Tibial nerve (tissue), 4 donors: ENCODE measurements around the gene ZNF697. TPM values are rescaled to one million over a fixed set of nuclear protein-coding genes. Genes with fewer than 3 reads are reported as not detected.

Experiments used
- DNase-seq, 2 donors: peaks; one replicate each; pipeline ENCODE4 v3.0.0-alpha.2; 2019; ENCODE audit warnings: low spot score in 2 of 2
- H3K27ac ChIP-seq, 4 donors: fragments of 200-600 bp; sonication (generic) in 3 of 4; one replicate each; pipeline ENCODE4 v1.5.1; 2017 to 2019; ENCODE audit warnings: mild to moderate bottlenecking in 1 of 4
- H3K27me3 ChIP-seq, 2 donors: fragments of 200-600 bp; sonication (generic) in 1 of 2; one replicate each; pipeline versions ENCODE4 v1.5.1 to v1.6.0; 2017 to 2019
- H3K36me3 ChIP-seq, 3 donors: fragments of 200-600 bp; sonication (generic); one replicate each; pipeline ENCODE4 v1.5.1; 2018 to 2019
- H3K4me1 ChIP-seq, 4 donors: fragments of 200-600 bp; sonication (generic) in 3 of 4; one replicate each; pipeline ENCODE4 v1.5.1; 2017 to 2019
- H3K4me3 ChIP-seq, 4 donors: fragments of 200-600 bp; sonication (generic) in 3 of 4; one replicate each; pipeline ENCODE4 v1.5.1; 2017 to 2019; ENCODE audit warnings: mild to moderate bottlenecking in 1 of 4, moderate library complexity in 1 of 4
- H3K9me3 ChIP-seq, 4 donors: fragments of 200-600 bp; sonication (generic) in 3 of 4; one replicate each; pipeline ENCODE4 v1.5.1; 2017 to 2019
- CTCF ChIP-seq, 5 experiments: fragments of 200-600 bp in 3 of 5; fragments of 450-650 bp in 2 of 5; sonication (generic) in 3 of 5; IDR thresholded peaks; one replicate each; pipeline ENCODE4 v1.5.1; 2016 to 2019; ENCODE audit warnings: antibody characterized with exemption in 5 of 5, mild to moderate bottlenecking in 3 of 5, moderate library complexity in 2 of 5
- EP300 ChIP-seq, 2 donors: sonication (generic); formaldehyde crosslinking; IDR thresholded peaks; one replicate each; pipeline ENCODE4 v1.6.1; 2017; ENCODE audit warnings: antibody characterized with exemption in 2 of 2, mild to moderate bottlenecking in 1 of 2
- POLR2A ChIP-seq, 2 donors: fragments of 450-650 bp; IDR thresholded peaks; one replicate each; pipeline ENCODE4 v1.6.1; 2017; ENCODE audit warnings: antibody characterized with exemption in 2 of 2, mild to moderate bottlenecking in 2 of 2, moderate library complexity in 2 of 2
- WGBS, 2 donors: methylation state at CpG; one replicate each; pipeline ENCODE4 v1.1.5; 2018; 5-methylcytosine and 5-hydroxymethylcytosine counted together
- total RNA-seq, 4 donors: library from RNA; depleted of rRNA; stranded (reverse); fragments of >200 nt; gene quantifications; one replicate each; pipeline ENCODE4 v1.1.0, GENCODE V29; 2016

ZNF697 gene
- total RNA-seq, 4 donors from 2014 or later, result 3.3 to 9.0 (median 4.9) TPM

GRCh38 chr1:119664067-119664466, 16.0 kb upstream of the ZNF697 start:
- H3K27ac ChIP-seq, result no peak overlapping the region
- H3K9me3 ChIP-seq, result no peaks in the 10 kb centered on the region
- TF ChIP-seq POLR2A (IDR thresholded peaks at IDR 0.05), result no peak
- TF ChIP-seq CTCF (IDR thresholded peaks at IDR 0.05), result no peak
- no peak for TF ChIP-seq EP300 (IDR thresholded peaks at IDR 0.05)
- H3K36me3 ChIP-seq, result no peaks in the 10 kb centered on the region
- no peaks in the 10 kb centered on the region for H3K4me1 ChIP-seq
- 75 to 80% methylated on average over 5 of the region's 5 CpGs for WGBS, 2 donors
- H3K27me3 ChIP-seq, result no peaks in the 10 kb centered on the region
- no peak for DNase-seq
- no peak overlapping the region for H3K4me3 ChIP-seq

DNA sequence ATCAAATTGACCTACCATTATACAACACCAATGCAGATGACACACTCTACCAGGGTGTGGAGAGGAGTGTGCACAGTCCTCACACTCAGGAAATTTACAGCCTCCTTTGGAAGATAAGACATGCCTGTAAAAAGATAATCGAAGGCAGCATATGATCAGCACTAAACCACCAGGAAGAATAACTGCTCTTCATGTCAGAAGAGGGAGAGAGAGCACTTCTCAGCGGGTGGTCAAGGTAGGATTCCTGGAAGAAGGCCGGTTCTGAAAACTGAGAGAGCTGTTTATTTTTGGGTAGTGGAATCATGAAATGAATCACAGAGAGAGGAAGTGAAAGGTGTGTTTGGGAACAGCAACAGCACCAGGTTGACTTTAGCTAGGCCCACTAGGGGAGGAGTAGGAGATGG, 14.0 kb upstream of the ZNF697 start:
- Histone ChIP-seq H3K27ac (no peak overlapping the region), H3K27me3 (no peaks in the 10 kb centered on the region), H3K4me1 (no peaks in the 10 kb centered on the region), H3K36me3 (no peaks in the 10 kb centered on the region), H3K4me3 (no peak overlapping the region), H3K9me3 (no peaks in the 10 kb centered on the region)
- 72 to 80% methylated on average over 3 of the region's 3 CpGs for WGBS, 2 donors
- TF ChIP-seq EP300 (IDR thresholded peaks at IDR 0.05), result no peak
- no peak for TF ChIP-seq CTCF (IDR thresholded peaks at IDR 0.05)
- no peak for TF ChIP-seq POLR2A (IDR thresholded peaks at IDR 0.05)
- no peak for DNase-seq

DNA sequence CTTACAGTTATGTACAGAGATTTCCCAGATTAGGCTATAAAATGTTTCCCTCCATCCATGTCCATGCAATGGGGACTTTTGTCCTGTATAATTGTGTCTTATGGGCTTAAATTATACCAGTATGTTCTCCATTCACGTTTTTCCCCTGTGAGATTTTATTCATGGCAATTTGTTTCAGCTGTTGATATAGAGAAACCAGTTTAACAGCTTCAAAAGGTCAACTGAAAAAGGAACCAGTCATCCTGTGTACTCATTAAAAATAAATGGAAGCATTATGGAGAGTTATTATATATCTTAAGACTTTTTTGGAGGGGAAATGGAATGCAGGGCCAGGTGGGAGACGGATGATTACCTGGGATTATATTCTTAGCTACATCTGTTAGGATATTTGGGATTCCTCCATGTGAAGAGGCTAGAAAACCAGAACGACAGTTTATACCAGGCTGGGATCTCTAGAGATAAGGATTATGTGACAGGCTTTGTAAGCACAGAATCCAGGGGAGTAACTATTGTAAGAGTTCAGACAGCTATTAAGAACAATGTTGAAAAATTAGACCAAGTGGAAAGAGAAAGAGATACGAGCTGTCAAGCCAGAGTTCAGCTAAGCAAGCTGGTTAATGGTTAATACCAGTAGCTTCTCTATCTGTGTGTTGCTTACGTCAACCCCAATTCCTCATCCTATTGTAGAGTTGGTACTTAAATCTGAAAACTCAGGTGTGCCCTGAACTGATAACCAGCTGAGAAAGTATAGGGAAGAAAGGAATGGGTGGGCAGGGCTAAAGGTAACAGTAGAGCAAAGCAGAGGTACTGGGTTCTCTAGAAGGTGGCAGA, 12.4 kb upstream of the ZNF697 start:
- Histone ChIP-seq H3K9me3 (no peaks in the 10 kb centered on the region), H3K4me3 (no peak overlapping the region), H3K4me1 (no peaks in the 10 kb centered on the region), H3K27ac (no peak overlapping the region), H3K36me3 (no peaks in the 10 kb centered on the region), H3K27me3 (no peaks in the 10 kb centered on the region)
- DNase-seq, result no peak
- no peak for TF ChIP-seq EP300 (IDR thresholded peaks at IDR 0.05)
- 78 to 79% methylated on average over 5 of the region's 5 CpGs for WGBS, 2 donors

- Histone ChIP-seq H3K27me3 (no peaks in the 10 kb centered on the region), H3K4me3 (no peak overlapping the region), H3K36me3 (no peaks in the 10 kb centered on the region), H3K27ac (no peak overlapping the region), H3K9me3 (no peaks in the 10 kb centered on the region), H3K4me1 (no peaks in the 10 kb centered on the region)
- DNase-seq, result no peak
- WGBS, 2 donors, result 32 to 41% methylated on average over 3 of the region's 3 CpGs
- TF ChIP-seq CTCF (IDR thresholded peaks at IDR 0.05), result no peak
- no peak for TF ChIP-seq POLR2A (IDR thresholded peaks at IDR 0.05)
- TF ChIP-seq EP300 (IDR thresholded peaks at IDR 0.05), result no peak
Observed at GRCh38 chr1:119659628-119660027, 11.6 kb upstream of the ZNF697 start.

DNA sequence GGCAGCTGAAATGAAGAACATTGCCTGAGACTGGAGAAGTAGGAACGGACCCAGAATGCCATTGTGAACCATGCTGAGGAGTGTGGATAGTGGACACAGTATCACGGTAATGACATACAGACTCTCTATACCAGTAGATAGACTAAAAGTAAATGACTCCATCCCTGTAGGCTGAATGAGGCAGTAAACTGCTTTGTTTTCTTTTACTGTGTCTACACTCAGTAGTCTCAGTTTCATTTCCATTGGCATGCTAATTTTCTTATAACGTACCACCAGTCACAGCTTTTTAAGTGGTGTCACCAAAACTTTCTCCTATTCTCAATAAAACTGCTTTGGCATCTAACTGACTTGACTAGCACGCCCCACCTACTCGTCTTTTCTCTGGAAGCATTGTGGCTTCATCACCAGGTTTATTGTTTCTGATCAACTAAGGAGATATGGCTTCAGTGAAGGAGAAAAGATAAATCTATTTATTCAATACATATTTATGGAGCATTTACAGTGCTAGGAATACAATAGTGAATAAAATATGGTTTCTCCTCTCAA, 8.4 kb upstream of the ZNF697 start:
- H3K27me3 ChIP-seq, result no peaks in the 10 kb centered on the region
- no peaks in the 10 kb centered on the region for H3K36me3 ChIP-seq
- TF ChIP-seq EP300 (IDR thresholded peaks at IDR 0.05) (no peak), POLR2A (IDR thresholded peaks at IDR 0.05) (no peak), CTCF (IDR thresholded peaks at IDR 0.05) (no peak)
- H3K27ac ChIP-seq, result no peak overlapping the region
- H3K9me3 ChIP-seq, result no peaks in the 10 kb centered on the region
- no peak overlapping the region for H3K4me3 ChIP-seq
- WGBS, 2 donors, result 89 to 92% methylated on average over 5 of the region's 5 CpGs
- H3K4me1 ChIP-seq, result no peaks in the 10 kb centered on the region
- DNase-seq, result no peak
